Measurements from ENCODE around the gene SLC38A11. TPM values are rescaled to one million over a fixed set of nuclear protein-coding genes. Genes with fewer than 3 reads are reported as not detected.

SLC38A11 gene
- total and polyA plus RNA-seq, 2 of the 13 experiments (the other 11 are each of a cell fraction or from before 2014, with no cell fraction given): 14.0 to 14.3 TPM

GRCh38 chr2:164896634-164897355, 58.5 kb downstream of the SLC38A11 start (continued):
- no peak for TF ChIP-seq ZNF704 (CRISPR knock-in tag; IDR thresholded peaks at IDR 0.05; ENCODE audit: borderline replicate concordance)
- TF ChIP-seq SOX5 (CRISPR knock-in tag; IDR thresholded peaks at IDR 0.05; ENCODE audit: borderline replicate concordance): peak; percentile 13; the same call in 1 of the 2 replicates
- TF ChIP-seq ZNF782 (CRISPR knock-in tag; IDR thresholded peaks at IDR 0.05; ENCODE audit: borderline replicate concordance): no peak
- TF ChIP-seq SKIL (CRISPR knock-in tag; IDR thresholded peaks at IDR 0.05; ENCODE audit: borderline replicate concordance): no peak
- TF ChIP-seq MED8 (CRISPR knock-in tag; IDR thresholded peaks at IDR 0.05; ENCODE audit: insufficient replicate concordance): no peak
- peak; percentile 30 for TF ChIP-seq ZGPAT (CRISPR knock-in tag; IDR thresholded peaks at IDR 0.05)
- TF ChIP-seq ZFP37 (CRISPR knock-in tag; IDR thresholded peaks at IDR 0.05; ENCODE audit: borderline replicate concordance): no peak
- peak; percentile 57; the same call in 1 of the 2 replicates for TF ChIP-seq PPARG (CRISPR knock-in tag; conservative IDR thresholded peaks at IDR 0.05)
- TF ChIP-seq TBX2 (CRISPR knock-in tag; IDR thresholded peaks at IDR 0.05; ENCODE audit: borderline replicate concordance): no peak
- no peak; the same call in 1 of the 2 replicates for TF ChIP-seq ZNF792 (CRISPR knock-in tag; IDR thresholded peaks at IDR 0.05)
- TF ChIP-seq SMAD3 (CRISPR knock-in tag; IDR thresholded peaks at IDR 0.05): no peak
- TF ChIP-seq HOMEZ (CRISPR knock-in tag; IDR thresholded peaks at IDR 0.05; ENCODE audit: low read depth): peak; percentile 83; the same call in 1 of the 2 replicates
- TF ChIP-seq SOX6 (IDR thresholded peaks at IDR 0.05): no peak
- 0 out of 2 replicates have a peak, but pooled peaks have one; percentile 6 for TF ChIP-seq SOX6 (CRISPR knock-in tag; IDR thresholded peaks at IDR 0.05)
- peak; percentile 67 for TF ChIP-seq GATAD2A (CRISPR knock-in tag; IDR thresholded peaks at IDR 0.05)
- TF ChIP-seq MIER2 (CRISPR knock-in tag; IDR thresholded peaks at IDR 0.05): no peak
- TF ChIP-seq KAT8 (CRISPR knock-in tag; IDR thresholded peaks at IDR 0.05): no peak
- TF ChIP-seq ZC3H13 (CRISPR knock-in tag; IDR thresholded peaks at IDR 0.05): no peak
- no peak for TF ChIP-seq ZNF260 (CRISPR knock-in tag; IDR thresholded peaks at IDR 0.05; ENCODE audit: borderline replicate concordance, low read depth)
- peak; percentile 71; the same call in 1 of the 2 replicates for TF ChIP-seq HMG20A (CRISPR knock-in tag; IDR thresholded peaks at IDR 0.05; ENCODE audit: borderline replicate concordance)
- TF ChIP-seq ZNF569 (CRISPR knock-in tag; IDR thresholded peaks at IDR 0.05; ENCODE audit: borderline replicate concordance): no peak
- no peak for TF ChIP-seq CCDC6 (CRISPR knock-in tag; IDR thresholded peaks at IDR 0.05)
- 0 out of 2 replicates have a peak, but pooled peaks have one; percentile 28 for TF ChIP-seq MAFF (IDR thresholded peaks at IDR 0.05; ENCODE audit: low read depth, low read length)
- TF ChIP-seq PRPF4 (IDR thresholded peaks at IDR 0.05; ENCODE audit: low read depth, low read length, poor library complexity, severe bottlenecking): no peak
- no peak for TF ChIP-seq CHD4 (IDR thresholded peaks at IDR 0.05; ENCODE audit: borderline replicate concordance, low read length)
- TF ChIP-seq ZNF121 (CRISPR knock-in tag; IDR thresholded peaks at IDR 0.05): no peak

Measured in HepG2 (cell line).